Kidney (tissue), 14 donors: ENCODE data around the gene CPB2. TPM values are rescaled to one million over a fixed set of nuclear protein-coding genes. Genes with fewer than 3 reads are reported as not detected.

ENCODE experiments used
- DNase-seq, 5 donors: peaks; one replicate each; pipeline ENCODE4 v3.0.0-alpha.2; 2013 to 2020
- FAIRE-seq: peaks from 2 replicates; lab custom pipeline; 2012; peaks lifted over from hg19 to GRCh38; lab: Jason Lieb, UNC
- H3K27ac ChIP-seq, 2 donors: one replicate each; pipeline ENCODE4 v1.7.0; 2013; ENCODE audit warnings: low read depth in 2 of 2, low read length in 2 of 2, inconsistent platforms in 1 of 2
- H3K27me3 ChIP-seq: one replicate; pipeline ENCODE4 v1.7.1; 2013; ENCODE audit warnings: low read length, inconsistent platforms; ENCODE audit not compliant: control insufficient read depth, insufficient read depth
- H3K36me3 ChIP-seq, 3 donors: one replicate each; pipeline versions ENCODE4 v1.7.0 to v1.7.1; 2013; ENCODE audit warnings: low read length in 3 of 3, control low read depth in 1 of 3, inconsistent platforms in 1 of 3; ENCODE audit not compliant: insufficient read depth in 3 of 3, control insufficient read depth in 2 of 3
- H3K4me1 ChIP-seq, 3 donors: one replicate each; pipeline versions ENCODE4 v1.7.0 to v1.7.1; 2013; ENCODE audit warnings: low read length in 3 of 3, inconsistent platforms in 1 of 3, low read depth in 1 of 3; ENCODE audit not compliant: control insufficient read depth in 2 of 3, insufficient read depth in 2 of 3
- H3K4me3 ChIP-seq, 3 donors: one replicate each; pipeline versions ENCODE4 v1.7.0 to v1.8.1; 2013; ENCODE audit warnings: low read length in 3 of 3, control low read depth in 1 of 3, inconsistent platforms in 1 of 3
- H3K9ac ChIP-seq, 3 donors: one replicate each; pipeline versions ENCODE4 v1.7.0 to v1.7.1; 2013; ENCODE audit warnings: low read length in 3 of 3, control low read depth in 1 of 3, inconsistent platforms in 1 of 3
- H3K9me3 ChIP-seq, 3 donors: one replicate each; pipeline versions ENCODE4 v1.7.0 to v1.7.1; 2013; ENCODE audit warnings: low read length in 3 of 3, control low read depth in 1 of 3, inconsistent platforms in 1 of 3; ENCODE audit not compliant: control insufficient read depth in 2 of 3, insufficient read depth in 1 of 3
- CTCF ChIP-seq: IDR thresholded peaks from 3 replicates; pipeline ENCODE4 v1.5.1; 2012; ENCODE audit warnings: mild to moderate bottlenecking, moderate library complexity, borderline replicate concordance; ENCODE audit not compliant: insufficient read depth; ENCODE audit errors: extremely low read depth
- intact Hi-C: fragments of 100-400 bp; cut with DNase I; formaldehyde crosslinking; loops from one replicate; pipeline ENCODE4 v1.11.1; 2022
- polyA plus RNA-seq: library from polyadenylated mRNA; stranded (reverse); fragments of 350-450 nt; fragmentation: Illumina TruSeq; extraction: RNeasy Lipid Tissue Mini Kit (QIAGEN cat#74804); gene quantifications from one replicate; pipeline ENCODE4 v1.2.3, GENCODE V29; 2014; ENCODE audit warnings: low read depth, low replicate concordance; ENCODE audit not compliant: insufficient read depth
- total RNA-seq: library from RNA; stranded (reverse); fragmentation: NEBNext Ultra II Directional; extraction: Animal tissue kit (Norgen Biotek cat#: 25700); gene quantifications from one replicate; pipeline ENCODE4 v1.2.1, GENCODE V29; 2021
- donor health status: control.
- donor health status: control.
- donor health status: control.
- donor health status: control.
- donor health status: control.
- donor health status: DM: yes; HTN: yes; CAD: no.
- donor health status: Normal renal cell carcinoma (clear cell type).

Gene CPB2
- total and polyA plus RNA-seq, 2 donors from 2014 or later, result not detected

- H3K9me3 ChIP-seq, result no peaks in the 10 kb centered on the region
- intact Hi-C loops, result no loop called here
- FAIRE-seq (no peak), DNase-seq (no peak)
- H3K4me3 ChIP-seq, result no peak overlapping the region
- no peaks in the 10 kb centered on the region for H3K4me1 ChIP-seq
- no peaks in the 10 kb centered on the region for H3K36me3 ChIP-seq
- H3K27ac ChIP-seq, result no peak overlapping the region
- no peak overlapping the region for H3K9ac ChIP-seq
- no peaks in the 10 kb centered on the region for H3K27me3 ChIP-seq
- TF ChIP-seq CTCF, result no peak
Observed at GRCh38 chr13:46071590-46072249, 33.1 kb downstream of the CPB2 start.

DNA sequence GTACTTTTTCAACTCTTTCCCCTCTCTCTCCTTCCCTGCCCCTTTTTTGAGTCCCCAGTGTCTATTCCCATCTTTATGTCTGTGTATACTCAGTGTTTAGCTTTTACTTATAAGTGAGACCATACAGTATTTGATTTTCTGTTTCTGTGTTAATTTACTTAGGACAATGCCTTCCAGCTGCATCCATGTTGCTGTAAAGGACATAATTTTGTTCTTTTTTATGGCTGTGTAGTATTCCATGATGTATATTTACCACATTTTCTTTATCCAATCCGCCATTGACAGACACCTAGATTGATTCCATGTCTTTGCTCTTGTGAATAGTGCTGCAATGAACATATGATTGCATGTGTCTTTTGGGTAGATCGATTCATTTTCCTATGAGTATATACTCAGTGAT is 41.5 kb downstream of the CPB2 start:
- FAIRE-seq (no peak), DNase-seq (no peak)
- no peaks in the 10 kb centered on the region for H3K9me3 ChIP-seq
- no peaks in the 10 kb centered on the region for H3K4me1 ChIP-seq
- no peak overlapping the region for H3K9ac ChIP-seq
- no peaks in the 10 kb centered on the region for H3K27me3 ChIP-seq
- TF ChIP-seq CTCF, result no peak
- no peak overlapping the region for H3K4me3 ChIP-seq
- H3K27ac ChIP-seq, result no peak overlapping the region
- intact Hi-C loops, result no loop called here
- H3K36me3 ChIP-seq, result no peaks in the 10 kb centered on the region

- FAIRE-seq, result no peak
- H3K27me3 ChIP-seq, result no peaks in the 10 kb centered on the region
- TF ChIP-seq CTCF, result no peak
Observed at GRCh38 chr13:46062185-46062584, 42.6 kb downstream of the CPB2 start.

GRCh38 chr13:46059405-46059804 is 45.4 kb downstream of the CPB2 start:
- Histone ChIP-seq H3K9ac (no peak overlapping the region), H3K4me3 (no peak overlapping the region), H3K36me3 (no peaks in the 10 kb centered on the region), H3K9me3 (no peaks in the 10 kb centered on the region), H3K27ac (no peak overlapping the region), H3K27me3 (no peaks in the 10 kb centered on the region), H3K4me1 (no peaks in the 10 kb centered on the region)
- FAIRE-seq (no peak), DNase-seq (no peak)
- TF ChIP-seq CTCF, result no peak
- intact Hi-C loops, result no loop called here

More at GRCh38 chr13:46062185-46062584, 42.6 kb downstream of the CPB2 start:
- Histone ChIP-seq H3K9me3 (no peaks in the 10 kb centered on the region), H3K27ac (no peak overlapping the region), H3K9ac (no peak overlapping the region), H3K4me3 (no peak overlapping the region), H3K4me1 (no peaks in the 10 kb centered on the region), H3K36me3 (no peaks in the 10 kb centered on the region)
- DNase-seq, result no peak
- intact Hi-C loops, result no loop called here
